ENCODE data around the gene PCGF3. TPM values are rescaled to one million over a fixed set of nuclear protein-coding genes. Genes with fewer than 3 reads are reported as not detected.

PCGF3 gene
- total and polyA plus RNA-seq, 9 of the 15 experiments (the other 6 are each of a cell fraction or from before 2014, with no cell fraction given) = 2.6 to 46.1 (median 20.3) TPM

DNA sequence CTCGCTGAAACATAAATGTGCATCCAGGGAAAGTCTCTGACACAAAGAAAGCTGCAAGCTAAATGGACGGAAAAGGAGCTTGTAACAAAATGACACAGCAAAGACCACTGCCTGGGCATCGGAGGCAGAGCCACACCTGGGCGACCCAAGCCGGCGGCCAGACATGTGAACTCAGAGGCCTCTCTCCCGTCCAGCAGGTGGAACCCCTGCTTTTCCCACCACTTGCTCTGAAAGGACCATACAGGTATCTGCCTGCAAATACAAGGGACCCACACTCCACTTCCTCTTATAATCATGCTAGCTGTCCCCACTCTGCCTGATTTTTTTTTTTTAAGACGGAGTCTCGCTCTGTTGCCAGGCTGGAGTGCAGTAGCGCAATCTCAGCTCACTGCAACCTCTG lies 108.3 kb downstream of the PCGF3 start (continued):
- TF ChIP-seq, protein P1, sequence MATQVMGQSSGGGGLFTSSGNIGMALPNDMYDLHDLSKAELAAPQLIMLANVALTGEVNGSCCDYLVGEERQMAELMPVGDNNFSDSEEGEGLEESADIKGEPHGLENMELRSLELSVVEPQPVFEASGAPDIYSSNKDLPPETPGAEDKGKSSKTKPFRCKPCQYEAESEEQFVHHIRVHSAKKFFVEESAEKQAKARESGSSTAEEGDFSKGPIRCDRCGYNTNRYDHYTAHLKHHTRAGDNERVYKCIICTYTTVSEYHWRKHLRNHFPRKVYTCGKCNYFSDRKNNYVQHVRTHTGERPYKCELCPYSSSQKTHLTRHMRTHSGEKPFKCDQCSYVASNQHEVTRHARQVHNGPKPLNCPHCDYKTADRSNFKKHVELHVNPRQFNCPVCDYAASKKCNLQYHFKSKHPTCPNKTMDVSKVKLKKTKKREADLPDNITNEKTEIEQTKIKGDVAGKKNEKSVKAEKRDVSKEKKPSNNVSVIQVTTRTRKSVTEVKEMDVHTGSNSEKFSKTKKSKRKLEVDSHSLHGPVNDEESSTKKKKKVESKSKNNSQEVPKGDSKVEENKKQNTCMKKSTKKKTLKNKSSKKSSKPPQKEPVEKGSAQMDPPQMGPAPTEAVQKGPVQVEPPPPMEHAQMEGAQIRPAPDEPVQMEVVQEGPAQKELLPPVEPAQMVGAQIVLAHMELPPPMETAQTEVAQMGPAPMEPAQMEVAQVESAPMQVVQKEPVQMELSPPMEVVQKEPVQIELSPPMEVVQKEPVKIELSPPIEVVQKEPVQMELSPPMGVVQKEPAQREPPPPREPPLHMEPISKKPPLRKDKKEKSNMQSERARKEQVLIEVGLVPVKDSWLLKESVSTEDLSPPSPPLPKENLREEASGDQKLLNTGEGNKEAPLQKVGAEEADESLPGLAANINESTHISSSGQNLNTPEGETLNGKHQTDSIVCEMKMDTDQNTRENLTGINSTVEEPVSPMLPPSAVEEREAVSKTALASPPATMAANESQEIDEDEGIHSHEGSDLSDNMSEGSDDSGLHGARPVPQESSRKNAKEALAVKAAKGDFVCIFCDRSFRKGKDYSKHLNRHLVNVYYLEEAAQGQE (IDR thresholded peaks at IDR 0.05; ENCODE audit: borderline replicate concordance) = peak; percentile 23; the same call in 1 of the 2 replicates
- TF ChIP-seq, protein P1 (CRISPR knock-in tag; IDR thresholded peaks at IDR 0.05; ENCODE audit: low read depth) = no peak
- TF ChIP-seq CBFA2T2 (conservative IDR thresholded peaks at IDR 0.05) (no peak), TBL1XR1 (IDR thresholded peaks at IDR 0.05; ENCODE audit: low read length in 2 of 2) (no peak), RCOR1 (IDR thresholded peaks at IDR 0.05; ENCODE audit: borderline replicate concordance in 1 of 2, low read depth in 2 of 2, low read length in 2 of 2) (no peak), BMI1 (IDR thresholded peaks at IDR 0.05; ENCODE audit: low read length) (no peak), MEF2D (tag; conservative IDR thresholded peaks at IDR 0.05; ENCODE audit: low read depth) (no peak), ZKSCAN1 (IDR thresholded peaks at IDR 0.05; ENCODE audit: low read depth, low read length) (no peak), TCF3 (CRISPR knock-in tag; IDR thresholded peaks at IDR 0.05) (no peak), ZNF134 (CRISPR knock-in tag; conservative IDR thresholded peaks at IDR 0.05) (no peak), BRF1 (IDR thresholded peaks at IDR 0.05; ENCODE audit: borderline replicate concordance, extremely low read depth, insufficient read length) (no peak), COPS2 (conservative IDR thresholded peaks at IDR 0.05) (no peak)
- TF ChIP-seq, protein P2, sequence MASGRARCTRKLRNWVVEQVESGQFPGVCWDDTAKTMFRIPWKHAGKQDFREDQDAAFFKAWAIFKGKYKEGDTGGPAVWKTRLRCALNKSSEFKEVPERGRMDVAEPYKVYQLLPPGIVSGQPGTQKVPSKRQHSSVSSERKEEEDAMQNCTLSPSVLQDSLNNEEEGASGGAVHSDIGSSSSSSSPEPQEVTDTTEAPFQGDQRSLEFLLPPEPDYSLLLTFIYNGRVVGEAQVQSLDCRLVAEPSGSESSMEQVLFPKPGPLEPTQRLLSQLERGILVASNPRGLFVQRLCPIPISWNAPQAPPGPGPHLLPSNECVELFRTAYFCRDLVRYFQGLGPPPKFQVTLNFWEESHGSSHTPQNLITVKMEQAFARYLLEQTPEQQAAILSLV (tag; IDR thresholded peaks at IDR 0.05) = no peak
- TF ChIP-seq, protein P3, sequence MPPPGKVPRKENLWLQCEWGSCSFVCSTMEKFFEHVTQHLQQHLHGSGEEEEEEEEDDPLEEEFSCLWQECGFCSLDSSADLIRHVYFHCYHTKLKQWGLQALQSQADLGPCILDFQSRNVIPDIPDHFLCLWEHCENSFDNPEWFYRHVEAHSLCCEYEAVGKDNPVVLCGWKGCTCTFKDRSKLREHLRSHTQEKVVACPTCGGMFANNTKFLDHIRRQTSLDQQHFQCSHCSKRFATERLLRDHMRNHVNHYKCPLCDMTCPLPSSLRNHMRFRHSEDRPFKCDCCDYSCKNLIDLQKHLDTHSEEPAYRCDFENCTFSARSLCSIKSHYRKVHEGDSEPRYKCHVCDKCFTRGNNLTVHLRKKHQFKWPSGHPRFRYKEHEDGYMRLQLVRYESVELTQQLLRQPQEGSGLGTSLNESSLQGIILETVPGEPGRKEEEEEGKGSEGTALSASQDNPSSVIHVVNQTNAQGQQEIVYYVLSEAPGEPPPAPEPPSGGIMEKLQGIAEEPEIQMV (tag; conservative IDR thresholded peaks at IDR 0.05; ENCODE audit: low read depth) = no peak
- TF ChIP-seq, protein P4, sequence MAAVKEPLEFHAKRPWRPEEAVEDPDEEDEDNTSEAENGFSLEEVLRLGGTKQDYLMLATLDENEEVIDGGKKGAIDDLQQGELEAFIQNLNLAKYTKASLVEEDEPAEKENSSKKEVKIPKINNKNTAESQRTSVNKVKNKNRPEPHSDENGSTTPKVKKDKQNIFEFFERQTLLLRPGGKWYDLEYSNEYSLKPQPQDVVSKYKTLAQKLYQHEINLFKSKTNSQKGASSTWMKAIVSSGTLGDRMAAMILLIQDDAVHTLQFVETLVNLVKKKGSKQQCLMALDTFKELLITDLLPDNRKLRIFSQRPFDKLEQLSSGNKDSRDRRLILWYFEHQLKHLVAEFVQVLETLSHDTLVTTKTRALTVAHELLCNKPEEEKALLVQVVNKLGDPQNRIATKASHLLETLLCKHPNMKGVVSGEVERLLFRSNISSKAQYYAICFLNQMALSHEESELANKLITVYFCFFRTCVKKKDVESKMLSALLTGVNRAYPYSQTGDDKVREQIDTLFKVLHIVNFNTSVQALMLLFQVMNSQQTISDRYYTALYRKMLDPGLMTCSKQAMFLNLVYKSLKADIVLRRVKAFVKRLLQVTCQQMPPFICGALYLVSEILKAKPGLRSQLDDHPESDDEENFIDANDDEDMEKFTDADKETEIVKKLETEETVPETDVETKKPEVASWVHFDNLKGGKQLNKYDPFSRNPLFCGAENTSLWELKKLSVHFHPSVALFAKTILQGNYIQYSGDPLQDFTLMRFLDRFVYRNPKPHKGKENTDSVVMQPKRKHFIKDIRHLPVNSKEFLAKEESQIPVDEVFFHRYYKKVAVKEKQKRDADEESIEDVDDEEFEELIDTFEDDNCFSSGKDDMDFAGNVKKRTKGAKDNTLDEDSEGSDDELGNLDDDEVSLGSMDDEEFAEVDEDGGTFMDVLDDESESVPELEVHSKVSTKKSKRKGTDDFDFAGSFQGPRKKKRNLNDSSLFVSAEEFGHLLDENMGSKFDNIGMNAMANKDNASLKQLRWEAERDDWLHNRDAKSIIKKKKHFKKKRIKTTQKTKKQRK (IDR thresholded peaks at IDR 0.05; ENCODE audit: borderline replicate concordance, low read depth, low read length) = no peak

Measured in K562 (cell line).